Natural killer cell (primary cell): ENCODE results near the gene ABCA9. TPM values are rescaled to one million over a fixed set of nuclear protein-coding genes. Genes with fewer than 3 reads are reported as not detected.

Experiments used
- ATAC-seq, 3 donors: fragments of 150-1000 bp in 2 of 3; fragments of 200-7000 bp in 1 of 3; cut with Tn5 transposase; 1 replicate in 1 of 3; 2 replicates in 2 of 3; pipeline ENCODE4 v1.10.0; 2021; ENCODE audit warnings: mild to moderate bottlenecking in 2 of 3, moderate library complexity in 2 of 3
- DNase-seq, 2 donors: peaks; one replicate each; pipeline versions ENCODE4 v3.0.0 to v3.0.0-alpha.2; 2013 to 2021; ENCODE audit warnings: mixed read lengths in 1 of 2
- H3K27ac ChIP-seq: one replicate; pipeline ENCODE4 v1.5.1; 2013; ENCODE audit warnings: mild to moderate bottlenecking, low read length
- H3K27me3 ChIP-seq: one replicate; pipeline ENCODE4 v1.6.1; 2013; ENCODE audit warnings: low read length; ENCODE audit not compliant: control insufficient read depth, insufficient read depth
- H3K36me3 ChIP-seq: one replicate; pipeline ENCODE4 v1.6.1; 2013; ENCODE audit warnings: low read length; ENCODE audit not compliant: control insufficient read depth, insufficient read depth
- H3K4me1 ChIP-seq: one replicate; pipeline ENCODE4 v1.6.1; 2013; ENCODE audit warnings: low read length; ENCODE audit not compliant: control insufficient read depth, insufficient read depth
- H3K4me3 ChIP-seq: one replicate; pipeline ENCODE4 v1.5.1; 2013; ENCODE audit warnings: low read length
- H3K9me3 ChIP-seq: one replicate; pipeline ENCODE4 v1.6.1; 2013; ENCODE audit warnings: low read length; ENCODE audit not compliant: control insufficient read depth, insufficient read depth
- H3K27ac Mint-ChIP-seq, 2 donors: one replicate each; pipeline ENCODE4 v1.8.0; 2022; ENCODE audit warnings: mild to moderate bottlenecking in 2 of 2, mixed read lengths in 2 of 2, moderate library complexity in 1 of 2
- H3K27me3 Mint-ChIP-seq, 2 donors: one replicate each; pipeline ENCODE4 v1.8.0; 2022; ENCODE audit warnings: low read depth in 2 of 2, mixed read lengths in 2 of 2
- H3K36me3 Mint-ChIP-seq: one replicate; pipeline ENCODE4 v1.8.0; 2022; ENCODE audit warnings: mixed read lengths
- H3K4me1 Mint-ChIP-seq, 2 donors: one replicate each; pipeline ENCODE4 v1.8.0; 2022; ENCODE audit warnings: mixed read lengths in 2 of 2
- H3K4me3 Mint-ChIP-seq: one replicate; pipeline ENCODE4 v1.8.0; 2022; ENCODE audit warnings: mild to moderate bottlenecking, moderate library complexity, mixed read lengths
- H3K9me3 Mint-ChIP-seq, 2 donors: one replicate each; pipeline ENCODE4 v1.8.0; 2022; ENCODE audit warnings: mixed read lengths in 2 of 2
- CTCF ChIP-seq: fragments of 200-600 bp; IDR thresholded peaks from one replicate; pipeline ENCODE4 v1.8.0; 2022; ENCODE audit warnings: antibody characterized with exemption
- WGBS: methylation state at CpG from one replicate; pipeline ENCODE4 v1.1.7; 2013; ENCODE audit warnings: missing lambda C conversion rate; ENCODE audit not compliant: insufficient coverage; 5-methylcytosine and 5-hydroxymethylcytosine counted together
- intact Hi-C: fragments of 100-400 bp; cut with micrococcal nuclease; formaldehyde crosslinking; loops from one replicate; pipeline ENCODE4 v1.14.2; 2022
- total RNA-seq, 4 donors: library from RNA; stranded (reverse); fragments of 120-200 nt in 1 of 4; gene quantifications; one replicate each; pipeline versions ENCODE4 v1.2.3 to v1.2.4, GENCODE V29; 2013 to 2022

Gene ABCA9
- total RNA-seq, 3 donors from 2014 or later (not counting 1 experiment from before 2014, with no cell fraction given), result 0.05 to 1.2 (median 0.63) TPM

GRCh38 chr17:69056179-69056823 lies 4.4 kb downstream of the ABCA9 start:
- ATAC-seq (no peak), DNase-seq (no peak)
- Mint-ChIP-seq H3K4me3 (no peak overlapping the region), H3K27me3 (no peaks in the 10 kb centered on the region), H3K27ac (no peak overlapping the region), H3K36me3 (no peaks in the 10 kb centered on the region), H3K4me1 (peaks cover 21 to 26% of the 10 kb centered on the region in 2 donors), H3K9me3 (peaks cover 0 to 4% of the 10 kb centered on the region in 2 donors)
- Histone ChIP-seq H3K27me3 (no peaks in the 10 kb centered on the region), H3K27ac (no peak overlapping the region), H3K4me1 (peaks cover 9% of the 10 kb centered on the region), H3K9me3 (no peaks in the 10 kb centered on the region), H3K4me3 (no peak overlapping the region), H3K36me3 (no peaks in the 10 kb centered on the region)
- 40% methylated on average over 1 of the region's 3 CpGs for WGBS
- intact Hi-C loops, result no loop called here
- no peak for TF ChIP-seq CTCF

GRCh38 chr17:69055334-69055733 lies 5.4 kb downstream of the ABCA9 start:
- no peaks in the 10 kb centered on the region for H3K9me3 ChIP-seq
- Mint-ChIP-seq H3K36me3 (no peaks in the 10 kb centered on the region), H3K4me3 (no peak overlapping the region), H3K9me3 (peaks cover 0 to 4% of the 10 kb centered on the region in 2 donors), H3K27ac (no peak overlapping the region), H3K27me3 (no peaks in the 10 kb centered on the region), H3K4me1 (peaks cover 21 to 26% of the 10 kb centered on the region in 2 donors)
- no peak overlapping the region for H3K4me3 ChIP-seq
- no peaks in the 10 kb centered on the region for H3K36me3 ChIP-seq
- DNase-seq (no peak), ATAC-seq (no peak)
- TF ChIP-seq CTCF, result no peak
- 95% methylated on average over 2 of the region's 2 CpGs for WGBS
- peaks cover 9% of the 10 kb centered on the region for H3K4me1 ChIP-seq
- H3K27ac ChIP-seq, result no peak overlapping the region
- no peaks in the 10 kb centered on the region for H3K27me3 ChIP-seq
- intact Hi-C loops, result no loop called here

- Histone ChIP-seq H3K27me3 (no peaks in the 10 kb centered on the region), H3K36me3 (no peaks in the 10 kb centered on the region), H3K9me3 (no peaks in the 10 kb centered on the region), H3K4me3 (no peak overlapping the region), H3K4me1 (peaks cover 4% of the 10 kb centered on the region), H3K27ac (no peak overlapping the region)
- no peak for TF ChIP-seq CTCF
- ATAC-seq, result no peak
- peaks cover 25% of the 10 kb centered on the region in 2 donors for H3K4me1 Mint-ChIP-seq
- no peaks in the 10 kb centered on the region for H3K36me3 Mint-ChIP-seq
- no peaks in the 10 kb centered on the region for H3K27me3 Mint-ChIP-seq
- no peak overlapping the region for H3K4me3 Mint-ChIP-seq
- DNase-seq, result no peak
- 77% methylated on average over 2 of the region's 5 CpGs for WGBS
- peaks cover 0 to 4% of the 10 kb centered on the region in 2 donors for H3K9me3 Mint-ChIP-seq
- no peak overlapping the region for H3K27ac Mint-ChIP-seq
- intact Hi-C loops, result no loop called here
Observed at GRCh38 chr17:69050999-69051775, 9.5 kb downstream of the ABCA9 start.
